ENCODE measurements around the gene CDK18. TPM values are rescaled to one million over a fixed set of nuclear protein-coding genes. Genes with fewer than 3 reads are reported as not detected.

The CDK18 gene
- total RNA-seq, 1 donor from 2014 or later = 27.0 TPM

DNA sequence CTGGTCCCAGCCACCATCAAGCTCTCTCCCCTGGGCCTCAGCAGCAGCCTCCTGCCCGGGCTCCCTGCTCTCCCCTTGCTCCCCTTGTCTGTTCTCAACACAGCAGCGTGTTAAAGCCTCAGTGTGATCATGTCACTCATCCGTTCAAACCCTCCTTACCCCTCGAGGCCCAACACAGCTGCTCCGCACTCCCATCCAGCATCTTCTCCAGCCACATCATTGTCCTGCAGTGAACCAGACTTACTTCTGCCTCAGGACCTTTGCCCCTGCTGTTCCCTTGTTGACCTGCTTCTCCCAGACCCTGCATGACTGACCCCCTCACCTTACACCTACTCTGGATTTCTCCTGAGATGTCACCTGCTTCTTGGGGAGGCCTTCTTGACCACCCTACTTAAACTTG lies 13.3 kb downstream of the CDK18 start:
- H3K27ac ChIP-seq = no peak overlapping the region
- H3K4me3 ChIP-seq = no peak overlapping the region
- no peaks in the 10 kb centered on the region for H3K9me3 ChIP-seq
- TF ChIP-seq, protein P1, sequence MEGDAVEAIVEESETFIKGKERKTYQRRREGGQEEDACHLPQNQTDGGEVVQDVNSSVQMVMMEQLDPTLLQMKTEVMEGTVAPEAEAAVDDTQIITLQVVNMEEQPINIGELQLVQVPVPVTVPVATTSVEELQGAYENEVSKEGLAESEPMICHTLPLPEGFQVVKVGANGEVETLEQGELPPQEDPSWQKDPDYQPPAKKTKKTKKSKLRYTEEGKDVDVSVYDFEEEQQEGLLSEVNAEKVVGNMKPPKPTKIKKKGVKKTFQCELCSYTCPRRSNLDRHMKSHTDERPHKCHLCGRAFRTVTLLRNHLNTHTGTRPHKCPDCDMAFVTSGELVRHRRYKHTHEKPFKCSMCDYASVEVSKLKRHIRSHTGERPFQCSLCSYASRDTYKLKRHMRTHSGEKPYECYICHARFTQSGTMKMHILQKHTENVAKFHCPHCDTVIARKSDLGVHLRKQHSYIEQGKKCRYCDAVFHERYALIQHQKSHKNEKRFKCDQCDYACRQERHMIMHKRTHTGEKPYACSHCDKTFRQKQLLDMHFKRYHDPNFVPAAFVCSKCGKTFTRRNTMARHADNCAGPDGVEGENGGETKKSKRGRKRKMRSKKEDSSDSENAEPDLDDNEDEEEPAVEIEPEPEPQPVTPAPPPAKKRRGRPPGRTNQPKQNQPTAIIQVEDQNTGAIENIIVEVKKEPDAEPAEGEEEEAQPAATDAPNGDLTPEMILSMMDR (IDR thresholded peaks at IDR 0.05) = no peak
- TF ChIP-seq POLR2A (IDR thresholded peaks at IDR 0.05) (no peak), POLR2AphosphoS5 (IDR thresholded peaks at IDR 0.05; ENCODE audit: insufficient read depth in 1 of 2, low read depth in 1 of 2) (no peak)
- peaks cover 38% of the 10 kb centered on the region for H3K4me1 ChIP-seq
- H3K36me3 ChIP-seq = no peaks in the 10 kb centered on the region
- intact Hi-C loops (cut with DNase I) = no loop called here
- no peaks in the 10 kb centered on the region for H3K27me3 ChIP-seq
- DNase-seq (ENCODE audit: extremely low spot score in 2 of 2) = no peak

DNA sequence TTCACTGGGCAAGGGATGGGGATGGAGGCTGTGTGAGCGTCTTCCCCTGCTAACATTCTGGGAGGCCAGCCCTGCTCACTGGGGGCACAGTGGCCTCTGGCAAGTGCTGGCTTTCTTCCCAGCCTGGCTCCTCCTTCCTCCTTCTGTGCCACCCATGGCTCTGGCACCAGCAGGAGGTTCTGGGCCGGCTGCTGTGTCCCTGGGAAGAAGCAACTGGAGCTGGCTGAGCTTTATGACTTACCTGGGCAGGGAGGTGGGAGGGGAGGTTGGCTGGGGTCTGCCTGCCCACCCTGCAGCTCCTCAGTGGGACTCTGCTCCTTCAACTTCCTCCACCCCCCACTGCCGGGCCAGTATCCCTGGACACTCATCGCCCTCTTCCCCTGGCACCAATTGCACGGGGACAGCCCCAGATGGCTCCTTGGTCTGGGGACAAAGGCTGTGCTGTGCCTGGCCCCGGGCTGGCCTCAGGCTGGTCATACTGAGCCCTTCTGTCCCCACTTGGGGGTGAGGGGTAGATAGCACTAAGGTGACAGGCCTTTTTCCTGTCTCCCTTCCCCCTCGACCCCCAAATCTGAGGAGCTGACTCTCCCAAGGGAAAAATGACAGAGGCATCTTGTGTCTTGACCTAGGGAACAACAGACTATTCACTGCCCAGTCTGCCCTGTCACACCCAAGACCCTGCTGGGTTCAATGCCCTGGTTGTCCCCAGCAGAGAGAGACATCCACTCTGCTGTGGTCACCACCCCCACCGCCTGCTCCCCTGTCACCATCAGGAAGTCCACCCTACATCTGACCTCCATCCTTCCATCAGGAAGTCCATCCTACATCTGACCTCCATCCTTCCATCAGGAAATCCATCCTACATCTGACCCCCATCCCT lies 14.4 kb downstream of the CDK18 start:
- H3K9me3 ChIP-seq = no peaks in the 10 kb centered on the region
- intact Hi-C loops (cut with DNase I) = no loop called here
- no peak for DNase-seq (ENCODE audit: extremely low spot score in 2 of 2)
- no peaks in the 10 kb centered on the region for H3K27me3 ChIP-seq
- peak overlapping the region; percentile 17 for H3K27ac ChIP-seq
- peaks cover 38% of the 10 kb centered on the region for H3K4me1 ChIP-seq
- H3K4me3 ChIP-seq = no peak overlapping the region
- H3K36me3 ChIP-seq = no peaks in the 10 kb centered on the region
- TF ChIP-seq, protein P1 (IDR thresholded peaks at IDR 0.05) = no peak
- TF ChIP-seq POLR2AphosphoS5 (IDR thresholded peaks at IDR 0.05; ENCODE audit: insufficient read depth in 1 of 2, low read depth in 1 of 2) (no peak), POLR2A (IDR thresholded peaks at IDR 0.05) (no peak)

DNA sequence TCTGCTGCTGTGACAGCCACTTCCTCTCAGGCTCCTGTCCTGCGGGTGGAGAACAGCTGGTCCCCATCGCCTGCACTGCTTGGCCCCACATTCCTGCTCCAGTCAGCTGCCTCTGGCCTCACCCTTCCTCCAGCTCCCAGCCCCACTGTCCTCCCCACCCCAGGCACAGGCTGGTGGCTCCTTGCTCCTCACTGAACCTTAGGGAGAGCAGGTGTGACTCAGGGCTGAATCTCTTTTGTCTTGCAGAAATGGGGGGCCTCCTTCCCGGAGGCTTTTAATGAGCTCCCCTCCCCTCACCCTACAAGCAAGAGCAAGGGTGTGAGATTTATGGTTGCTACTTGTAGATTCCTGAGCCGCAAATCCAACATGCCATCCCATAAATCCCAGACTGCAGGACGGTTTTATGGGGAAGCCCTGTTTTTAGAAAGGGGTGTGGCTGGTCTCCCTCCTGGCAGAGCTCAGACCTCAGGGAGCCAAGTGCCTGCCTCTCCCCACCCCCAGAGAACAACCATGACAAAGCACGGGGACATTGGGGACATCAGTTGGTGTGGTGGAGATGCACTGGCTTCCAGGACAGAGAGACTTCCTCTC lies 15.2 kb downstream of the CDK18 start:
- peaks cover 38% of the 10 kb centered on the region for H3K4me1 ChIP-seq
- no peaks in the 10 kb centered on the region for H3K9me3 ChIP-seq
- no peaks in the 10 kb centered on the region for H3K36me3 ChIP-seq
- no peak for DNase-seq (ENCODE audit: extremely low spot score in 2 of 2)
- no peak overlapping the region for H3K4me3 ChIP-seq
- TF ChIP-seq POLR2AphosphoS5 (IDR thresholded peaks at IDR 0.05; ENCODE audit: insufficient read depth in 1 of 2, low read depth in 1 of 2) (peak in 1 of 2 donors; percentile 28), POLR2A (IDR thresholded peaks at IDR 0.05) (no peak)
- TF ChIP-seq, protein P1 (IDR thresholded peaks at IDR 0.05) = no peak
- H3K27ac ChIP-seq = no peak overlapping the region
- no peaks in the 10 kb centered on the region for H3K27me3 ChIP-seq
- intact Hi-C loops (cut with DNase I) = no loop called here

DNA sequence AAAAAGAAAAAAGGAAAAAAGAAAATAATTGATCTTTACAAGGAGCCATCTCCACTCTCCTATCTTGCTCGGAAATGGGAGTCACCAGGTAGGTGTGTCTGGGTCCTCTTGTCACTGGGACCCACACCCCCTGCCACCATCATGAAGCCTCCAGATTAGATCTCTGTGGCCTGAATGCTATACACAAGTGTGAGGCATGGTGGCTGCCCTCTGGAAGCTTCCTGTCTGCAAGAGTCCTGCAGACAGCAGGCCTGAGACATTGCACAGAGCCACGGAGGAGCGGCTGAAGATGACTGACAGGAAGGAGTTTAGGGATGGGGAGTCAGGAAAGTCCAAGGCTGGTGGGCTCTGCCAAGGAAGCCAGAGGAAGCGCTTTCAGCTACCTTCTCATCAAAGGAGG lies 16.2 kb downstream of the CDK18 start:
- Histone ChIP-seq H3K4me3 (no peak overlapping the region), H3K27ac (no peak overlapping the region), H3K4me1 (peaks cover 31% of the 10 kb centered on the region), H3K9me3 (no peaks in the 10 kb centered on the region), H3K27me3 (no peaks in the 10 kb centered on the region), H3K36me3 (no peaks in the 10 kb centered on the region)
- DNase-seq (ENCODE audit: extremely low spot score in 2 of 2) = no peak
- intact Hi-C loops (cut with DNase I) = no loop called here
- TF ChIP-seq POLR2A (IDR thresholded peaks at IDR 0.05) (no peak), POLR2AphosphoS5 (IDR thresholded peaks at IDR 0.05; ENCODE audit: insufficient read depth in 1 of 2, low read depth in 1 of 2) (no peak)
- TF ChIP-seq, protein P1 (IDR thresholded peaks at IDR 0.05) = no peak

DNA sequence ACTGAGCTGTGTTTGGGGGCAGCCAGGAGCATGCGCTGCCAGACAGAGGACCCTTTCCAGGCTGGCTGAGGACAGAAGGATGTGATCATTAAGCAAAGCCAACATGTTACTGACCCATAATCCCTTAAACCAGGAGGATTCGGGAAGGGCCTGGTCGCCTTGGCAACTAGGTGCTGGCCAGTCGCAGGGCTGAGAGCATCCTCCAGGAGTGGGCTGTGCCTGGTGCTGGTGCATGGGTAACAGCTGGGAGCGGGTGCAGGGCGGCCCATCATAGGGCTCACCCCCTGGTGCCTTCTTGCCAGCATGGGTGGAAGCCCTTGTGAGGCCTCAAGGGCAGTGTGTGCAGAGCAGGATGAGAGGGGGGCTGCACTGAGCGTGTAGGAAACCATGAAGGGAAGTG lies 17.2 kb downstream of the CDK18 start:
- intact Hi-C loops (cut with DNase I) = no loop called here
- Histone ChIP-seq H3K36me3 (no peaks in the 10 kb centered on the region), H3K27ac (no peak overlapping the region)

More for the DNA sequence above, 17.2 kb downstream of the CDK18 start:
- no peak for DNase-seq (ENCODE audit: extremely low spot score in 2 of 2)
- peaks cover 21% of the 10 kb centered on the region for H3K4me1 ChIP-seq
- H3K4me3 ChIP-seq = no peak overlapping the region
- H3K27me3 ChIP-seq = no peaks in the 10 kb centered on the region
- no peaks in the 10 kb centered on the region for H3K9me3 ChIP-seq
- TF ChIP-seq, protein P1 (IDR thresholded peaks at IDR 0.05) = no peak
- TF ChIP-seq POLR2A (IDR thresholded peaks at IDR 0.05) = no peak
- no peak for TF ChIP-seq POLR2AphosphoS5 (IDR thresholded peaks at IDR 0.05; ENCODE audit: insufficient read depth in 1 of 2, low read depth in 1 of 2)
